ENCODE data around the gene TMEM151A. TPM values are rescaled to one million over a fixed set of nuclear protein-coding genes. Genes with fewer than 3 reads are reported as not detected.

Gene TMEM151A
- total RNA-seq, 3 donors from 2014 or later = 0.16 to 1.6 (median 0.33) TPM

DNA sequence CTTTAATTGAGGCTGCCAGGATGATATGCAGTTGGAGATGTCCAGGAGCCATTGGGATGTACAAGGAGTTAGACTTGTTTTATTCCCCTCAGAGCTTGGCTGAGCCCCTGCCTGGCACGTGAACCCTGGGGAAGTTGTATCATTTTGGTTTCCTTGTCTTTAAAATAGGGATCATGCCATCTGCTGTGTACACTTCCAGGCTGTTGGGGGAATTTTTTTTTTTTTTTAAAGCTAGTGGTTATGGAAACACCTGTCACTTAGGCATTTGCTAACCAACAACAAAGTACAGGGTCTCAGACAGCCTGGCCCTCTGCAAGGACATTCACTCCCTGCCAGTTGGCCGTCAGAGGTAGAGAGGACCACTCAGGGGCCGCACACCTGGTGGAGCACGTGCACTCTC is 31.7 kb upstream of the TMEM151A start:
- Histone ChIP-seq H3K4me3 (no peak overlapping the region), H3K27ac (no peak overlapping the region), H3K27me3 (no peaks in the 10 kb centered on the region), H3K36me3 (no peaks in the 10 kb centered on the region), H3K9me3 (no peaks in the 10 kb centered on the region), H3K4me1 (no peaks in the 10 kb centered on the region)
- intact Hi-C loops (cut with DNase I; ENCODE audit: low total_unique reads) = no loop called here
- no peak for DNase-seq (ENCODE audit: low spot score in 2 of 2)
- no peak for TF ChIP-seq POLR2A (IDR thresholded peaks at IDR 0.05)
- TF ChIP-seq, protein P1, sequence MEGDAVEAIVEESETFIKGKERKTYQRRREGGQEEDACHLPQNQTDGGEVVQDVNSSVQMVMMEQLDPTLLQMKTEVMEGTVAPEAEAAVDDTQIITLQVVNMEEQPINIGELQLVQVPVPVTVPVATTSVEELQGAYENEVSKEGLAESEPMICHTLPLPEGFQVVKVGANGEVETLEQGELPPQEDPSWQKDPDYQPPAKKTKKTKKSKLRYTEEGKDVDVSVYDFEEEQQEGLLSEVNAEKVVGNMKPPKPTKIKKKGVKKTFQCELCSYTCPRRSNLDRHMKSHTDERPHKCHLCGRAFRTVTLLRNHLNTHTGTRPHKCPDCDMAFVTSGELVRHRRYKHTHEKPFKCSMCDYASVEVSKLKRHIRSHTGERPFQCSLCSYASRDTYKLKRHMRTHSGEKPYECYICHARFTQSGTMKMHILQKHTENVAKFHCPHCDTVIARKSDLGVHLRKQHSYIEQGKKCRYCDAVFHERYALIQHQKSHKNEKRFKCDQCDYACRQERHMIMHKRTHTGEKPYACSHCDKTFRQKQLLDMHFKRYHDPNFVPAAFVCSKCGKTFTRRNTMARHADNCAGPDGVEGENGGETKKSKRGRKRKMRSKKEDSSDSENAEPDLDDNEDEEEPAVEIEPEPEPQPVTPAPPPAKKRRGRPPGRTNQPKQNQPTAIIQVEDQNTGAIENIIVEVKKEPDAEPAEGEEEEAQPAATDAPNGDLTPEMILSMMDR (IDR thresholded peaks at IDR 0.05) = no peak

DNA sequence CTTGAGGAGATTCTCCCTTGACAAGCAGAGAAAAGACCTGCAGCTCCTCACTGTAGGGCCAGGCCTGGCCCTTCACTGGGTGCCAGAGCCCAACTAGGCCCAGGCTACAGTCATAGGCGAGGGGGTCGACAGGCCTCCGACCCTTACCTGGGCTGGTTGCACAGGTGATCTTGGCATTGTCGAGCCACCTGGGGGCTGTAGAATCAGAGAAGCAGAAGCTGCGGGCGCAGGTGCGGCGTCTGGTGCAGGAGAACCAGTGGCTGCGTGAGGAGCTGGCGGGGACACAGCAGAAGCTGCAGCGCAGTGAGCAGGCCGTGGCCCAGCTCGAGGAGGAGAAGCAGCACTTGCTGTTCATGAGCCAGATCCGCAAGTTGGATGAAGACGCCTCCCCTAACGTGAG is 30.1 kb upstream of the TMEM151A start:
- no peaks in the 10 kb centered on the region for H3K9me3 ChIP-seq
- no peaks in the 10 kb centered on the region for H3K36me3 ChIP-seq
- no peaks in the 10 kb centered on the region for H3K27me3 ChIP-seq
- TF ChIP-seq POLR2A (IDR thresholded peaks at IDR 0.05) (no peak), POLR2AphosphoS5 (IDR thresholded peaks at IDR 0.05) (no peak)
- TF ChIP-seq, protein P1 (IDR thresholded peaks at IDR 0.05) = no peak
- H3K4me1 ChIP-seq = peaks cover 0 to 3% of the 10 kb centered on the region in 2 donors
- intact Hi-C loops (cut with DNase I; ENCODE audit: low total_unique reads) = no loop called here
- no peak overlapping the region for H3K4me3 ChIP-seq
- no peak overlapping the region for H3K27ac ChIP-seq
- no peak for DNase-seq (ENCODE audit: low spot score in 2 of 2)

DNA sequence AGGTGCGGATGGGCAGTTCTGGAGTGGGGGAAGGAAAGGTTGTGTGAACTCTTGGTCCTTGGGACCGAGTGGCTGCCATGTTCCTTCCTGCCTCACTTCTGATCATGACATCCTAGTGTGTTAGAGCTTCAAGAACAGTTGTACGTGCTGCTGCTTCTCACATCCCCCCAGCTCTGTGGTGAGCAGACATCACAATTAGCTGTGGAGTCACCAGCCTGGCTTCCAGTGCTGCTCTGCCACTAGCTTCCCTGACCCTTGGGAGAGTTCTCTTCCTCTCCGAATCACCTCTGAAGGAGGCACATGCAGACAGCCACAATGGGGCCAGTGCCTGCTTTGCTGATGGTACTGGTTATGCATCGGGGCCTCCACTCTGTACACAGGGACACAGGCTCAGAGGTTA is 29.5 kb upstream of the TMEM151A start:
- intact Hi-C loops (cut with DNase I; ENCODE audit: low total_unique reads) = no loop called here
- Histone ChIP-seq H3K27ac (no peak overlapping the region), H3K27me3 (no peaks in the 10 kb centered on the region), H3K9me3 (no peaks in the 10 kb centered on the region), H3K36me3 (no peaks in the 10 kb centered on the region), H3K4me1 (peaks cover 0 to 9% of the 10 kb centered on the region in 2 donors), H3K4me3 (no peak overlapping the region)
- no peak for DNase-seq (ENCODE audit: low spot score in 2 of 2)
- TF ChIP-seq, protein P1 (IDR thresholded peaks at IDR 0.05) = no peak
- TF ChIP-seq POLR2AphosphoS5 (IDR thresholded peaks at IDR 0.05) (no peak), POLR2A (IDR thresholded peaks at IDR 0.05) (no peak)

GRCh38 chr11:66262696-66263095 is 29.0 kb upstream of the TMEM151A start:
- no peak for TF ChIP-seq POLR2A (IDR thresholded peaks at IDR 0.05)
- TF ChIP-seq, protein P1 (IDR thresholded peaks at IDR 0.05) = no peak
- no peak for TF ChIP-seq POLR2AphosphoS5 (IDR thresholded peaks at IDR 0.05)
- intact Hi-C loops (cut with DNase I; ENCODE audit: low total_unique reads) = no loop called here
- H3K27ac ChIP-seq = no peak overlapping the region

DNA sequence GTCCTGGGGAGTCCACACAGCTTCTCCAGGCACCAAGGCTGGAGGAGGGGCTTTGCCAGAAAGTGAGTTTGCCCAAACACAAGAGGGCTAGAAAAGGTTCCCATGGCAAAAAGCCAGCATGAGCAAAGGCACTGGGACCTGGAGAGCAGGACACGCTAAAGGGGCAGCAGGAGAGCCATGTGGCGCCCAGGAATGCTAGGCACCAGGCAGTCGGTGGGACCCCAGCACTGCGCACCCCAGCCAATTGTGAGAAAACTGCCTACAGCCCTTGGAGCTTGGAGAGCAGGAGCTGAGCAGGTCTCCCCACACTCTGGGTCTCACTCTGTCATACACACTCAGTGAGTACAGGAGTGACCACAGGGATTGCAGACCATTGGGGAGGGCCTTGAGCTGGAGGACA is 28.5 kb upstream of the TMEM151A start:
- no peak for DNase-seq (ENCODE audit: low spot score in 2 of 2)
- Histone ChIP-seq H3K4me3 (no peak overlapping the region), H3K4me1 (peaks cover 0 to 9% of the 10 kb centered on the region in 2 donors), H3K27me3 (no peaks in the 10 kb centered on the region), H3K27ac (no peak overlapping the region), H3K36me3 (no peaks in the 10 kb centered on the region), H3K9me3 (no peaks in the 10 kb centered on the region)
- no peak for TF ChIP-seq POLR2AphosphoS5 (IDR thresholded peaks at IDR 0.05)
- TF ChIP-seq, protein P1 (IDR thresholded peaks at IDR 0.05) = no peak
- TF ChIP-seq POLR2A (IDR thresholded peaks at IDR 0.05) = no peak
- intact Hi-C loops (cut with DNase I; ENCODE audit: low total_unique reads) = no loop called here

More at GRCh38 chr11:66262696-66263095, 29.0 kb upstream of the TMEM151A start:
- Histone ChIP-seq H3K27me3 (no peaks in the 10 kb centered on the region), H3K36me3 (no peaks in the 10 kb centered on the region), H3K9me3 (no peaks in the 10 kb centered on the region), H3K4me1 (peaks cover 0 to 9% of the 10 kb centered on the region in 2 donors), H3K4me3 (no peak overlapping the region)
- no peak for DNase-seq (ENCODE audit: low spot score in 2 of 2)
